GM10266 (cell line): Measurements from ENCODE around the gene LITAF.

Experiments used
- DNase-seq: peaks from one replicate; pipeline ENCODE4 v3.0.0; 2012; ENCODE audit errors: extremely low spot score
- TF ChIP-seq, protein P1 (sequence below): IDR thresholded peaks from 2 replicates; pipeline ENCODE4 v1.5.1; 2012; ENCODE audit warnings: mild to moderate bottlenecking, low read depth; ENCODE audit not compliant: control insufficient read depth, insufficient read depth; ENCODE audit errors: missing control alignments

LITAF gene

DNA sequence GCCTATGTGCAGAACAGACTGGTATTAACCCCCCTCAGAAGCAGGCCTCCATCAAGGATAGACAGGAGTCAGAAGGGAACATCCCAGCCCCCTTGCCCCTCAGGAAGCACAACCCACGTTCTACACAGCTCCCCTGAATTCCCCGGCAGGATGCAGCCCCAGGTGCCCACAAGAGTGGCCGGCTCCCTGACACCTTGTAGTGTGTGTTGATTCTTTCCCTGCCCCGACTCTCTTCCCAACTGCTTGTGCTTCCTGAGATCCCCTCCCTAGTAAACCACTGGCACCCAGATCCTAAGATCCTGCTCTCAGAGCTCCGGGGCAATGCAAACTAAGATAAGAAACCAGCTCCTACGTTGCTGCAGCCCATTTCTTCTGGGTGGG, 34.8 kb upstream of the LITAF start:
- DNase-seq = no peak
- TF ChIP-seq, protein P1, sequence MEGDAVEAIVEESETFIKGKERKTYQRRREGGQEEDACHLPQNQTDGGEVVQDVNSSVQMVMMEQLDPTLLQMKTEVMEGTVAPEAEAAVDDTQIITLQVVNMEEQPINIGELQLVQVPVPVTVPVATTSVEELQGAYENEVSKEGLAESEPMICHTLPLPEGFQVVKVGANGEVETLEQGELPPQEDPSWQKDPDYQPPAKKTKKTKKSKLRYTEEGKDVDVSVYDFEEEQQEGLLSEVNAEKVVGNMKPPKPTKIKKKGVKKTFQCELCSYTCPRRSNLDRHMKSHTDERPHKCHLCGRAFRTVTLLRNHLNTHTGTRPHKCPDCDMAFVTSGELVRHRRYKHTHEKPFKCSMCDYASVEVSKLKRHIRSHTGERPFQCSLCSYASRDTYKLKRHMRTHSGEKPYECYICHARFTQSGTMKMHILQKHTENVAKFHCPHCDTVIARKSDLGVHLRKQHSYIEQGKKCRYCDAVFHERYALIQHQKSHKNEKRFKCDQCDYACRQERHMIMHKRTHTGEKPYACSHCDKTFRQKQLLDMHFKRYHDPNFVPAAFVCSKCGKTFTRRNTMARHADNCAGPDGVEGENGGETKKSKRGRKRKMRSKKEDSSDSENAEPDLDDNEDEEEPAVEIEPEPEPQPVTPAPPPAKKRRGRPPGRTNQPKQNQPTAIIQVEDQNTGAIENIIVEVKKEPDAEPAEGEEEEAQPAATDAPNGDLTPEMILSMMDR = no peak

DNA sequence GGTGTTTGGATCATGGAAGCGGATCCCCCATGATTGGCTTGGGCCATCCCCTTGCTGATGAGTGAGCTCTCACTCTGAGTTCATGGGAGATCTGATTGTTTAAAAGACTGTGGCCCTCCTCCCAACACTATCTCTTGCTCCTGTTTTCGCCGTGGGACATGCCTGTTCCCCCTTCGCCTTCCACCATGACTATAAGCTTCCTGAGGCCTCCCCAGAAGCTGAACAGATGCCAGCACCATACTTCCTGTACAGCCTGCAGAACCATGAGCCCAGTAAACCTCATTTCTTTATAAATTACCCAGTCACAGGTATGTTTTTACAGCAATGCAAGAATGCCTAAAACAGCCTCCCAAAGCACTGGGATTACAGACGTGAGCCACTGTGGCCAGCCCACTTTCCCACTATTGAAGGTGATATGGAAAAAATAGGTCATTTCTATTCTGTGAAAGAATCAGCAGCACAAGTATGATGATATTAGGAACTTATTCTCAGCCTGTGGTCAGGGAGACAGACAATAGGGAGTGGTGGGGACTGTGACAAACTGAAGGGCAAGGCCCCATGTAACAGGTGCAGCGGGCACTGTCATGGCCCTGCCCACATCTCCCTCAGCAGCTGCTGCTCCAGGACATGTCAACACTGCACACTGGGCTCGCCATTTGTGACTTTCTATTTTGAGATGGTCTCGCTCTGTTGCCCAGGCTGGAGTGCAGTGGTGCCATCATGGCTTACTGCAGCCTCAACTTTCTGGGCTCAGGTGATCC, 33.7 kb upstream of the LITAF start:
- TF ChIP-seq, protein P1 = no peak
- no peak for DNase-seq

DNA sequence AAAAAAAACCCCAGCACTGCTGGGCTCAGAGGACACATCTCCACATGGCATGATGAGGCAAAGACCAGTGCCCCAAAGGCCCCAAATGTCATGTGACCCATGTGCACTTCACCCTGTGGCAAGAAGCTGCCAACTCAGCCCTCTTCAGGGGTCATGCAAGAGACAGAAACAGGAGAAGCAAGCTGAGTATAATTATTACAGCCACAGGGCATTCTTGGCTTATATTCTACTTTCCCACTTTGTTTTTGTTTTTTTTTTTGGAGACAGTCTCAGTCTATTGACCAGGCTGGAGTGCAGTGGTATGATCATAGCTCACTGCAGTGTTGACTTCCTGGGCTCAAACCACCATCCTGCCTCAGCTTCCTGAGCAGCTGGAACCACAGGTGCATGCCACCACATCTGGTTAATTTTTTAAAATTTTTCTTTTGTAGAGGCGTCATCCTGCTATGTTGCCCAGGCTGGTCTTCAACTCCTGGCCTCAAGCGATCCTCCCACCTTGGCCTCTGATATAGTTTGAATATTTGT, 32.7 kb upstream of the LITAF start:
- no peak for DNase-seq
- TF ChIP-seq, protein P1 = no peak

DNA sequence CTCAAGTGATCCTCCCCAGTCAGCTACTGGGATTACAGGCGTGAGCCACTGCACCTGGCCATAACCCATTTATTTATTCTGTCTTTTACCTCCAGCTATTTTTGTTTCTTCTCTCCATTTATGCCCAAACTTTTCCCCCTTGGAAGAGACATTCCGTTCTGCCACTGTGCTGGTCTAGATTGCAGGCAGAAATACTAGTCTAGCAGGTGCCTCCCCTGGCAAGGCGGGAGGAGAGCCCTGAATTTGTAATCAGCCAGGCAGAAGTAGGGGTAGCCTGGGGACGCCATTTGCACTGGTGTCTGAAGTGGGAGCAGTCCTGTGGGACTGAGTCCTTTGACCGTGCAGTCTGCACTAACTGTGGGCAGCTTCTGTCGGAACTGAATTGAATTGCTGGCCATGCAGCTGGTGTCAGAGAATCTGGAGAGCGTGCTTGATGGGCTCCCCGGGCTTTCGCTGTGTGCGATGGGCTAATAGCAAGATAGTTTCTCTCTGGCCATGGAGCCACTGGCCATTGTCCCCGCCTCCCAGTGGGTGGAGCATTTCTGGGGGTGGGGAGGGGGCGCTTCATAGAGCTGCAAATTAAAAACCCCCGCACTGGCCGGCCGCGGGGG, 31.5 kb upstream of the LITAF start:
- no peak for DNase-seq

DNA sequence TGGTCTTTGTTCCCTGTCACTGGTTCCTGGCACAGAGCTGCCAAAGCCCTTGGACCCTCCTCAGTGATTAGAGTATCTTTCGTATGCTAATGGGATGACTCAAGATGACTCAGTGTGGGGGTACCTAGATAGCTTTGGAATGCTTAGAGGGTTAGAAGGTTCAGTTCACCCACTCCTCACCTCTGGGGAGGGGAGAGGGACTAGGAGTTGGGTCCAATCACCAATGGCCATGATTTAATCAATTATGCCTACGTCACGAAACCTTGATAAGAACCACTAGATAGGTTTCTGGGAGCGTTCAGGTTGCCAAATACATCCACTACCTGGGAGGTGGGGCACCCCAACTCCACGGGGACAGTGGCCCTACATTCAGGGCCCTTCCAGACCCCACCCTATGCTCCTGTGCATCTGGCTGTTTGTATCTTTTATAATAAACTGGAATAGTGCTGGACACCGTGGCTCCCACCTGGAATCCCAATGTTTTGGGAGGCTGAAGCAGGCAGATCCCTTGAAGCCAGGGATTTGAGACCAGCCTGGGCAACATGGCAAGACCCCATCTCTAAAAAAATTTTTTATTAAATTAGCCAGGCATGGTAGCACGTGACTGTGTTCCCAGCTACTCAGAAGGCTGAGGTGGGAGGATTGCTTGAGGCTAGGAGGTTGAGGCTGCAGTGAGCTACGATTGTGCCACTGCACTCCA, 29.2 kb upstream of the LITAF start:
- DNase-seq = no peak
- TF ChIP-seq, protein P1 = no peak

More for the DNA sequence above, 31.5 kb upstream of the LITAF start:
- TF ChIP-seq, protein P1 = no peak

DNA sequence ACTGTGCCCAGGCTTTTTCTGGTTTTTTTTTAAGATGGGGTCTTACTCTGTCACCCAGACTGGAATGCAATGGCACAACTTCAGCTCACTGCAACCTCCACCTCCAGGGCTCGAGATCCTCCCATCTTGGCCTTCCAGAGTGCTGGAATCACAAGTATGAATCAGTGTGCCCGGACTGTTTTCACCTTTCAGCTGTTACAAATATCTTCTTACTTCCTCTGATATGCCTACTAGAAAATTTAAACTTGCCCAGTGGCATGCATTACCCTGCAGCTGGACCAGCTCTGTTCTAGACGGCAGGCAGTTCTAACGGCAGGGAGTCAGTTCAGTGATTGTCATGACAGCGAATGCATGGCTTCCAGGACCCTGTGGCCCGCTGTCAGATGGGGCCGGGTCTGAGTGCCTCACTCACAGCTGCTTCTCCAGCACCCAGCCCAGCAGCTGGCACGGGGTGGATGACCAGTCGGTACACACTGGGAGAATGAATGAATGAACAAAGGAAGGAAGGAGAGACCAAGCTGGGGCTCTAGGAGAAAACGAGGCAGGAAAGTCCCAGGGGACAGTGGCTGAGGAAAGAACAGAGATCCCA, 28.0 kb upstream of the LITAF start:
- DNase-seq = no peak
- TF ChIP-seq, protein P1 = no peak
